ENCODE measurements around the gene MSN.

MSN gene

DNA sequence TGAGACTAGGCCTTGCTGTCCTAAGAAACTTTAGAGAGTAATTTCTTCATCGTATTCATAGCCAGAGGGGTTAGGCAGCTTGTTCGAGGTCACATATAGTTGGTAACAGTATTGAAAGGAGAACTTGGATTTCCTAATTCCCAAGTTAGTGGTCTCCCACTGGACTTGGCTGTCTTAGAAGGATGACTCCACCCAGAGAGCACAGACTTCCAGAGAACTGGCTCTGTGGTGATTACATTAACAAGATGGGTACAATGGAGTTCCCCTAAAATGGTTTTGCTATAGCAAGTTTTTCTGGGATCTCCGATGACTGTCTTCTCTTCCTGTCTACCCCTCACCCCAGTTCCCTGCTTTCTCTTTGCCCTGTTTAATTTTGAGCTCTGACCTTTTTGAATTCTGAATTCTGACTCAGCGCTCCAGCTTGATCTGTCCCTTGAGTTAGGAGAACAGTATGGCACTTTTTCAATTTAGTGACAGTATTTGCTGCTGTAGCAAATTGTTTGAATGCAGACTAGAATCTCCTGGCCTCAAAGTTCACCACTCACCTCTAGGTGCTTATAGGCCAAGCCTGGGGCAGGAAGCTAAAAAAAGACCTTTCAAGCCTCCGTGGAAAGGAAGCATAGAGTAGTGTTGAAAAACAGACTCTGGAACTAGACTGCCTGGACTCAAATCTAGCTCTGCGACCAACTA is 6.9 kb downstream of the MSN start:
- peak; percentile 38 for DNase-seq

- DNase-seq: no peak
These were observed 10.6 kb downstream of the MSN start for GRCh38 chrX:65677954-65678469.

DNA sequence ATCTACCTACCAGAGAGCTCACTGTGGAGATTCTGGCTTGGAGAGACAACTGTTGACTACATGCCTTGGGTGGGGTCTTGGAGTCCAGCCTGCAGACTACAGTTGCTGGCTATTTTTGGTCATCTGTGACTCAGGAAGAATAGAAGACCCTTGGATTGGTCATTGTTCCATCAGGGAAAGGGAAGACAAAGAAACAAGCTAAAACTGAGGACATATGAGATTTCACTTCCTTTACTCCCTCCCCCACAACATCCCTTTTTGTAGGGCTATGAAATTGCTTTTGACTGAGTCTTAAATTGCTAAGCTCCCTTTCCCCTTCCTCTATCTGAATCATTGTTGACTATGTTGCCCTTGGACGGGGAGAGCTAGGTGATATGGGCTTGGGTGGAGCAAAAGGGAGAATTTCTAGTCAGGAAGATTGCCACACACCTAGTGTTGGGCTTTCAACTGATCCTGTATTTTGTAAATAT is 11.7 kb downstream of the MSN start:
- no peak for DNase-seq

DNA sequence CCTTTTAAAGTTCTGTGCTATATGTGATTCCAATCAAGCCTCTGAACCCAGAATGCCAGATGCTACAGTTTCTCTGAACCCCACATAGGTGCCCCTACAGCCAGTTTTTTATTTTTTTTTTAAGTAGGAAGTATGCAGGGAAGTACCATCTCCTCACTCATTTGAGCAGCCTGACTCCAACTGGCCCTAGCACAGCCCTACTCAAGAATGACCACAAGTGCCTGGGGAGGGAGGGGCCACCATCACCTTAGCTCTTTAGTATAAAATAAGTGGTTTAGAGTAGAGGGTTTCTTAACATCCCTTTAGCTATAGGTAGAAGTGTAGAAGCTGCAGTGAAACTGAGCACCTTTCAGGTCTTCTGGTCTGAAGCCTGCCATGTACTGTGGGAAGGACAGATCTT is 14.4 kb downstream of the MSN start:
- no peak for DNase-seq

- DNase-seq: no peak
These were observed 17.7 kb downstream of the MSN start for GRCh38 chrX:65685112-65685511.

DNA sequence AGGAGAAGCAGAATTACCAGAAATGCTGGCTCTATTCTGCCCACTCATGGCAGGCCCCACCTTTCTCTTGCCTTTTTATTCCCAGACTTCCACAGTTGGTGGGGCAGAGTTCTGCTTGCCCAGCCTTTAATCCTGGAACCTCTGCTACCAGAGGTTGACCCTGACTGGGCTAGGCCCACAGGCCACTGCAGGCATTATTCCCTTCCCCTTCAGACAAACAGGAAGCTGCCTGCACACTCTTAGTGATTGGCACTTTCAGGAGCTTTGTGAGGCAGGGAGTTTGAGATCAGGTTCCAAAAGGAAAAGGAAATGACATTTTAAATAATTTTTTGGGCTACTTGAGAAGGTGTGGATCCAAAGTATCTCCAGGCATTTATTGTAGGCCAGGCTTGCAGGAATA is 18.8 kb downstream of the MSN start:
- no peak for DNase-seq

DNA sequence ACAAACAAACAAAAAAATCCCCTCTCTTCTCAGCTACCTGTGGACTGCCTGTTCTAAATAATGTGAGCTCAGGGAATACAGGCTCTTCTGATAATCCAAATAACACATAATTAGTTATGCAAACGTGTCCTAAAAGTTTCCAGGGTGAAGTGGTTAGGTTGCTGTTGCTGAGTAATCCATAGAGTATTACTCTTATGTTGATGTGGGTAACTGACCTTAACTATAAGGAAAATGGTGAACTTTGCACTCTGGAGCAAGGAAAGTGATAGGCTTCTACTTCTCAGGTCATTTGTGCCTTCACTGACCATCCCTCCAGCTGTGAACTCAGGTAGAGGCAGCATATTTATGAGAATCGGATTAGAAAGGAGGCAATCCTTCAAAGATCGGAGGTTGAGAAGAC is 19.9 kb downstream of the MSN start:
- no peak for DNase-seq

DNA sequence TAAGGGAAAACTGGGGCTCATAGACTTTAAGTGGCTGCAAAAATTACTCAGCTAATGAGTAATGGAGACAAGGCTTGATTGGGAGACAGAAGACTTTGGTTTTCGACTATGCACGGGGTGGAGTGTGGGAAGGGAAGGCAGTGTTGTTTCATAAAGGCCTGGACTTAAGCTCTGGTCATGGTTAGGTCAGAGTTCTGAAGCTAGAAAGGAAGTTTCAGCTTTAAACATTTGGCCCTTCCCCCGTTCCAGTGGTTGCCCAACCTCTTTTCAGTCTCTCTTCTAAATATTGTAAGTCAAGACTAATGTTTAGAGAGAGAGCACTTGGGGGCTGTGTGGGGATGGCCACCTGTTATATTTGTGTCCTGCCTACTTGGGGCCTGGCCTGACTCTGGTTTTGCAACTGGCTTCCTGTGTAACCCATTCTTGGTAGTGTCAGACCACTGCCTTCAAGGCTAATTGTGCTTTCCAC is 21.0 kb downstream of the MSN start:
- no peak for DNase-seq

DNA sequence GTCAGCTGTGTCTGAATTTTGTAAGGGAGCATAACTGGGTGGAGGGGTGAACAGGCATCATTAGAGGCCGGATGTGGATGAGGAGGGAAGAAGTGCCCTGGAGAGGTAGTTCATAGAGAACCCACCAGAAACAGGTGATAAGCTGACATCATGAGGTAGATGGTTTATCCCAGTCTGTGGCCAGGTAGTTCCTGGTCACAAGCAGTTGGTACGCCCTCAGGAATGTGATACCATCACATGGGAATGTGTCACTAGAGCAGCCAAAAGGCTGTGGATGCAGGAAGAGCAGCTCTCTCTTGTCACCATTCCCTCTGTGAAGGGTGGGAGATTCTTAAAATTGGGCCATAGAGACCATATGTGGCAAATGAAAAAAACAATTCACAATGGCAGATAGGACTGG is 21.9 kb downstream of the MSN start:
- DNase-seq: no peak

GRCh38 chrX:65690057-65690855 is 22.8 kb downstream of the MSN start:
- DNase-seq: no peak

DNA sequence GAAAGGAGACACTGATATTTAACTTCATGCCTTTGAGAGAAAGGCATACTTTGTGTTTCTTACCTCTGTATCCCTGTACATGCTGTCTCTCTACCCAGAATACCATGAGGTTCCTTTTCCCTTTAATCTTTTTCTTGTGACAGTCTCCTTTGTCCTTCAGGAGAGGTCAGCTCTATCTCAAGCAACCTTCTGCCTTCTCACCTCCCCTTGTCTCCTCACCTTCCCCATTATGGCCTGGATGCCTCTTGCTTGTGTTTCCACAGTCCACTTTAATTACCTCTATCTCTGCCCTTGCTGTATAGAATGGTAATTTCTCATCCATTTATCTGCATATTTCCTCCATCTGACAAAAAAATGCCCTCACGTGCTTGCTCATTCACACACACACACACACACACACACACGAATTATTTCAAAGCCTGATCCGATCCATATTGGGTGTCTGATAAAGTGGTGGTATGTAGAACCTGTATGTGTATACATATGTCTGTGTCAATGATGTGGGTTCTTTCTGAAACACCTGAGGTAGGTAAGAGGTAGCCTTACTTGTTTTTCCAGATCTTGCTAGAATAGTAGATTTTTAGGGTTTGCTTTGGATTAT is 28.5 kb downstream of the MSN start:
- peak; percentile 35 for DNase-seq

- DNase-seq: peak; percentile 41
These were observed 29.2 kb downstream of the MSN start for GRCh38 chrX:65696613-65697012.

DNA sequence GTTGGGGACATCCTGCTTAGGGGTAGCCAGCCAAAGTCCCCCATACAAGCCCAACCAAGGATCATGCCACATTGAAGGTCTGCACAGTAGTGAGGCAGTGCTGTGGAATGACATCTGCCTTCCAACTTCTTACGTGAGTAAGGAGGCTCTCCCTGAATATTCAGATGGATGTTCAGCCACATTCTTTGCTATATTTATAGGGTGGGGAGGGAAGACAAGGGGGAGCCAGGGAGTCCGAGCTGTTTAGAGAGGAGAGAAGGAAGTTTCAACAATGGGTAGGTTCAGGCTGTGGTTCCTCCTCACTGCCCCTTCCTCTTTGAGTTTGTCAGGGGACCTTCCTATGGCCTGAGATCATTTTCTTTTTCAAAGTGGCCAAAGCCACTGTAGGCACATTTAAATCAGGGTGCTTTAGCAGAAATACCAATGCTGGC is 29.8 kb downstream of the MSN start:
- DNase-seq: no peak

DNA sequence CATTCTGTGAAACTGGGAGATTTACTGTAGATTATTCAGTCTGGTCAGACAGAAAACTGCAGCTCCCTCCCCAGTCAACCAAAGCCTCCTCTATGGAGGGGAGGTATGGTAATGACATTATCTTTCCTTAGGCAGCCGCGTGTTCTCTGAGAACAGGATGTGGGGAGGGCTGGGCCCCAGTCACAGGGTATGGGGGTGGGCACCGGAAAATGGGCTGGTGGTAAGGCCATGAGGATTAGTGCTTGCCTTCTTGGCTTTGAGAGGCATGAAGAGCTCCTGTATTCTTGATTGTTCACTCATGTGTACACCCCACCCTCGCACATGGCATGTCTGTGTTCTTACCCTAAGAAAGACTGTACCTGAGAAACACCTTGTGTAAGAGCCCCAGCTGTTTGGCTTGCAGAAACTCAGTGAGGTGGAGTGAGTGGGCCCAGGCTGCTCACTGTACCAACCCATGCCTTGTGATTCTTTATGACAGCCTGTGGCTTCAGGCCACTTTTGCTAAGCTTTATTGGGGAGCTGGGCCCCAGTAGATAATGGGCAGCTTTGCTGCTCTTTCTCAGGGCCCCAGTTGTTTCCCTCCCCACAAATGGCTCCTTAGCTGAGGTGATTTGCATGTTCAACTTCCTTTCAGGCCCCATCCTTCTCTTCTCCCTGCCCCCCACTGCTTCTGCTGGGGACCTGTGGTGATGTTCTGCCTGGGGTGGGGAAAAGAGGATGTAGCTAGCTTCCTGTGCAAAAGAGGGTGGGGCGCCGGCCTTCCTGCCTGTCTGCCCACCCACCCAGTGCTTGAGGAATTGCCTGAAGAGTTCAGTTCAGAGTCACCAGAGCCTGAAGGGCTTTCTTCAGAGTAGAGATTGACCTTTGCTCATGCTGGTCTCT is 30.7 kb downstream of the MSN start:
- peak; percentile 73 for DNase-seq

- no peak for DNase-seq
These were observed 35.5 kb downstream of the MSN start for GRCh38 chrX:65702956-65703355.

DNA sequence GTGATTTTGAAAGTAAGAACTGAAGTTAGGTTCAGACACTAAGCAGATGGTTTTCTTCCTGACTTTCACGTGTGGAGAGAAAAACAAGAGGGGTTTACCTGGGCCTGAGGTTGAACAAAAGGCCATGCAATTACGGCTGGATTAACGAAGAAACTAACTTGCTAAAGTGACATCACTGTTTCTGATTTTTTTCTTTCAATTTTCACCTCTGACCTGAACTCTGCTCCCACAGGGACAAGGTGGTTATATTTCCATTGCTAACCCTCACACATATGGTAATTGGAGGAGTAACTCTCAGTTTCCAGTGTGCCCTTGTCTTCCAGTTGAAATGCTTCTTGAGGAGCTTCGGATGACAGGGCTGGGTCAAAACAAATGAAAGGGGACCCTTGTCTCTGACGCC is 38.0 kb downstream of the MSN start:
- DNase-seq: no peak

DNA sequence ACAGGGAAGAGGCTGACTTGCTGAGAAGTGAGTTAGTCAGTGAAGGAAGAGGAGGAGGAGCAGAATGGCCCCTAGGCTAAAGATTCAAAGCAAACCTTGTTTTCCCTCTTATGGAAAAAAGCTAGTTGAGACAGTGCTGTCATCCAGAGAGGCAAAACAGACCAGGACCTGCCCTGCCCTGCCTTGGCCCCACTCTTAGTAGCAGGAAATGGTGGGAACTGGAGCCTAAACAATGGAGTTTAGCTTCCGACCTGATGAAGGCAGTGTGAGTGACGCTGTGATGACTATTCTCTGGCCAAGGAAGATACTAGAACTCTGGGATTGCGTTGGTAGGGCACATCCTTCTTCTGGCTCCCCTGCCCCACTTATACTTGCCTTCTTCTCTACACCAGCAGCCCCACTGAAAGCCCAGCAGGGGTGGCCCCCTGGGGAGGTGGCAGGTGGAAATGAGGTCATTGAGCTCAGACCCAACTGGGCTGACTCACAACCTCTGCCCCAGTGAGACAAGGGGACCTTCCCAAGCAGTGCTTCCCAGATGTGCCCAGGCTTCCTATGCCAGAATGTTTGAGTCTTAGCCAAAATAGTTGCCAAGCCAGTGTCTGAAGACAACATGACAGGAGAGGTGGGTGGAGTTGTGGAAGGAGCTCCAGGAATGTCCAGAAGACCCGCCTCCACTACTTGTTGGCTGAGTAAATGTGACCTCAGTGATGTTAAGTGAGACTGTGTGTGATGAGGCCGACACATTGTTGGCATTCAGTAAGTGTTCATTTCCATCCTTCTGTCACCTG is 38.8 kb downstream of the MSN start:
- DNase-seq: peak; percentile 53

- no peak for DNase-seq
These were observed 39.7 kb downstream of the MSN start for GRCh38 chrX:65707151-65707550.

- no peak for DNase-seq
These were observed 44.8 kb downstream of the MSN start for GRCh38 chrX:65712005-65712806.

GRCh38 chrX:65718538-65718937 is 51.1 kb downstream of the MSN start:
- no peak for DNase-seq

Measured in CD4-positive, alpha-beta T cell treated with Interleukin-17A for 1 hour (primary cell).